Spinal cord (tissue), 10 donors: ENCODE results near the gene HMX2. TPM values are rescaled to one million over a fixed set of nuclear protein-coding genes. Genes with fewer than 3 reads are reported as not detected.

ENCODE experiments used
- DNase-seq, 6 donors: peaks; one replicate each; pipeline versions ENCODE4 v3.0.0 to v3.0.0-alpha.2; 2013 to 2015; ENCODE audit warnings: low spot score in 6 of 6, low read depth in 4 of 6
- H3K27ac ChIP-seq: one replicate; pipeline ENCODE4 v1.5.1; 2013; ENCODE audit warnings: low read depth, low read length, control low read depth
- H3K27me3 ChIP-seq: one replicate; pipeline ENCODE4 v1.6.1; 2013; ENCODE audit warnings: low read length; ENCODE audit not compliant: control insufficient read depth, insufficient read depth
- H3K36me3 ChIP-seq: one replicate; pipeline ENCODE4 v1.6.1; 2013; ENCODE audit warnings: low read length; ENCODE audit not compliant: control insufficient read depth, insufficient read depth
- H3K4me1 ChIP-seq: one replicate; pipeline ENCODE4 v1.6.1; 2013; ENCODE audit warnings: low read length; ENCODE audit not compliant: control insufficient read depth, insufficient read depth
- H3K4me3 ChIP-seq: one replicate; pipeline ENCODE4 v1.5.1; 2013; ENCODE audit warnings: low read depth, low read length, control low read depth
- H3K9me3 ChIP-seq: one replicate; pipeline ENCODE4 v1.6.1; 2013; ENCODE audit warnings: low read length; ENCODE audit not compliant: control insufficient read depth, insufficient read depth
- WGBS: methylation state at CpG from one replicate; pipeline ENCODE4 v1.1.5; 2013; ENCODE audit warnings: missing lambda C conversion rate; ENCODE audit not compliant: insufficient coverage; 5-methylcytosine and 5-hydroxymethylcytosine counted together
- long read RNA-seq, 4 donors: transcript quantifications; one replicate each; lab custom pipeline, GENCODE V29; 2026
- polyA plus RNA-seq, 2 donors: library from polyadenylated mRNA; unstranded; fragments of 120-200 nt; gene quantifications; one replicate each; pipeline ENCODE4 v1.2.1, GENCODE V29; 2013; ENCODE audit not compliant: insufficient read length in 2 of 2
- total RNA-seq, 2 donors: library from RNA; depleted of rRNA in 1 of 2; stranded (reverse); fragments of 120-200 nt in 1 of 2; fragments of >200 nt in 1 of 2; gene quantifications; one replicate each; pipeline versions ENCODE4 v1.2.3 to v1.2.4, GENCODE V29; 2013 to 2014
- donor health status: healthy.

HMX2 gene, protein sequence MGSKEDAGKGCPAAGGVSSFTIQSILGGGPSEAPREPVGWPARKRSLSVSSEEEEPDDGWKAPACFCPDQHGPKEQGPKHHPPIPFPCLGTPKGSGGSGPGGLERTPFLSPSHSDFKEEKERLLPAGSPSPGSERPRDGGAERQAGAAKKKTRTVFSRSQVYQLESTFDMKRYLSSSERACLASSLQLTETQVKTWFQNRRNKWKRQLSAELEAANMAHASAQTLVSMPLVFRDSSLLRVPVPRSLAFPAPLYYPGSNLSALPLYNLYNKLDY
- total RNA-seq (not detected), polyA plus RNA-seq (under 1 TPM; 0.09 to 0.68 TPM)
- long read RNA-seq, donor 1 = 0 reads
- long read RNA-seq, donor 2 = 0 reads
- long read RNA-seq, donor 3, partial matches to known transcripts = 0 of 2 reads
- long read RNA-seq, donor 3, other reads (novel, unspliced or antisense) = 0 of 2 reads
- long read RNA-seq, donor 4 = 0 reads

- H3K36me3 ChIP-seq = no peaks in the 10 kb centered on the region
- peaks cover 45% of the 10 kb centered on the region for H3K4me1 ChIP-seq
- no peaks in the 10 kb centered on the region for H3K9me3 ChIP-seq
- WGBS = under 1% methylated on average over 59 of the region's 64 CpGs
- DNase-seq = peak in 2 of 6 donors; percentile 15 to 19
- H3K27ac ChIP-seq = no peak within 1 kb of the TSS
- no peak within 1 kb of the TSS for H3K4me3 ChIP-seq
- H3K27me3 ChIP-seq = peaks cover 100% of the 10 kb centered on the region
Observed at GRCh38 chr10:123147635-123148413, at the start of gene HMX2. HMX2 (plus strand) TSS chr10:123148136; CDS start chr10:123148379, 243 bp downstream.

DNA sequence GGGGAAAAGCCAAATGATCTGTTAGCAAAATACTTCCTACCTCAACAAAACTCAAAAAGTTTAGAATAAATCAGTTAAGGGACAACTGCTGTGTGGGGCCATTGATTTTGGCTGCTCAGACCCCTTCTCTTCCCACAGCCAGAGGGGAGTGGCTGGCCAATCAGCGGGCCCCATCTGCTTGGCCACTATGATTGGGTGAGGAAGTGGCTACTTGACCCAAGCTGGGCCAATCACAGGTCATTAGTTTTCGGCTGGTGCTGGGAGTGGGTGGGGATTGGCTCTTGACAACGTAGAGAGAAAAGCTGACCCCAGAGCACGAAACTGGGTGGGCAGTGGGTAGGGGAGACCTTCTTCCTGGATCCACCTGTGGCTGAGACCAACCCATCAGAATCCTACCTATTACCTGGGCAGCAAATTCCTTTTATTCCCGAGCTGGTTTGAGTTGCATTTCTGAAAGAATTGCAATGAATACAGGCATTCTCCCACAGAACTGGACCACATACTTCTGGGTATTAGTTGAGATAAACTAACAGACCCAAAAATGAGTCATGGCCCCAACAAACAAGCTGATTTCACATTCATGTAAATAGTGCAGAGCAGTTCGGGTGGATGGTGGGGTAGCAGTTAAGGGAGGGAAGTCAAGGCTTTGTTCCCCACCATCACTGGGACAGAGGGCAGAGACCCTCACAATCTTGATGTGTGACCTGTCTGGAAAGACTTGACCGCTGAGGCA is 47.7 kb upstream of the HMX2 start:
- 98% methylated on average over 5 of the region's 7 CpGs for WGBS
- DNase-seq = no peak
- H3K27me3 ChIP-seq = peaks cover 3% of the 10 kb centered on the region

DNA sequence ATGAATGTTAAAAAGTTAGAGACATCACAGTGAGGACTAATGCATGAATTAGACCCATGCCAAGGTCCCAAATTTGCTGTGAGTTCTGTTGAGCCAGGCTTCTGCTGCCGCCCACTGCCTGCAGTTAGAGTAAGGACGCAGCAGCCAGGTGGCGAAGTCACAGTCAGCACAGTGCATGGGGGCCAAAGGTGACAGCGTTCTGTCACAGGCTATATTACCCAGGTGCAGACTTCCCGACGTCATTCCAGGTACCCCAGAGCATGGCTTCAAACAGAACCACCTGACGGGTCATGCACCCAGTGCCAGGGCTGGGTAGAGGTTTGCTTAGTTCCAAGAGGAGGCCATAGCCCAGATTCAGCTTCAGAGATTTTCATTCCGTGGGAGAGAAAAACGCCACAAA is 46.1 kb upstream of the HMX2 start:
- peaks cover 3% of the 10 kb centered on the region for H3K27me3 ChIP-seq
- H3K4me3 ChIP-seq = no peak overlapping the region
- 84% methylated on average over 9 of the region's 9 CpGs for WGBS
- no peak for DNase-seq
- H3K36me3 ChIP-seq = no peaks in the 10 kb centered on the region
- no peaks in the 10 kb centered on the region for H3K4me1 ChIP-seq
- no peak overlapping the region for H3K27ac ChIP-seq
- H3K9me3 ChIP-seq = no peaks in the 10 kb centered on the region

More for the DNA sequence above, 47.7 kb upstream of the HMX2 start:
- no peak overlapping the region for H3K27ac ChIP-seq
- no peaks in the 10 kb centered on the region for H3K9me3 ChIP-seq
- H3K4me3 ChIP-seq = no peak overlapping the region
- no peaks in the 10 kb centered on the region for H3K36me3 ChIP-seq
- H3K4me1 ChIP-seq = no peaks in the 10 kb centered on the region

- no peak for DNase-seq
- WGBS = 64% methylated on average over 2 of the region's 2 CpGs
- Histone ChIP-seq H3K27me3 (peaks cover 2% of the 10 kb centered on the region), H3K27ac (no peak overlapping the region), H3K4me3 (no peak overlapping the region), H3K36me3 (no peaks in the 10 kb centered on the region), H3K9me3 (no peaks in the 10 kb centered on the region), H3K4me1 (no peaks in the 10 kb centered on the region)
Observed at GRCh38 chr10:123102673-123103072, 45.3 kb upstream of the HMX2 start.

DNA sequence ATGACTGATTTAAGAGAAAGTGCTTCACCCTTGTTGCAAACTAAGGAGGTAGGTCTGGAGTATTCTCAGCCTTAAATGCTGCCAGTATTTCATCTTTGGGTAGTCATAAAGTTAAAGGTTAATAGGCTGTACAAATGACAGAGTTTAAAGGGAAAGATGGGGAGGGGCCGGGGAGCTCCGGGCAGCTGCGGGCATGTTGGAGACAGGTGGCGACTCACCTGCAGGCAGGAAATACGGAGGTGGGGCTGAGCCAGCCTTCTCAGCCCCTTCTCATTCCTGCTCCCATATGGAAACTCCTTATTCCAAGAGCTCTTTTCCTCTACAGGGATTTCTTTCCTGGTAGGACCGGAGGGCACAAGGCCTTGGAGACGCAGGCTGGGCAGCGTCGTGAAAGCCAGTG is 44.0 kb upstream of the HMX2 start:
- Histone ChIP-seq H3K27me3 (no peaks in the 10 kb centered on the region), H3K4me1 (no peaks in the 10 kb centered on the region), H3K36me3 (no peaks in the 10 kb centered on the region), H3K9me3 (no peaks in the 10 kb centered on the region), H3K4me3 (no peak overlapping the region), H3K27ac (no peak overlapping the region)
- DNase-seq = no peak
- 78% methylated on average over 7 of the region's 9 CpGs for WGBS

- Histone ChIP-seq H3K27me3 (no peaks in the 10 kb centered on the region), H3K4me1 (no peaks in the 10 kb centered on the region), H3K9me3 (no peaks in the 10 kb centered on the region), H3K27ac (no peak overlapping the region), H3K4me3 (no peak overlapping the region), H3K36me3 (no peaks in the 10 kb centered on the region)
- DNase-seq = no peak
- WGBS = 86% methylated on average over 5 of the region's 7 CpGs
Observed at GRCh38 chr10:123109466-123109865, 38.5 kb upstream of the HMX2 start.

DNA sequence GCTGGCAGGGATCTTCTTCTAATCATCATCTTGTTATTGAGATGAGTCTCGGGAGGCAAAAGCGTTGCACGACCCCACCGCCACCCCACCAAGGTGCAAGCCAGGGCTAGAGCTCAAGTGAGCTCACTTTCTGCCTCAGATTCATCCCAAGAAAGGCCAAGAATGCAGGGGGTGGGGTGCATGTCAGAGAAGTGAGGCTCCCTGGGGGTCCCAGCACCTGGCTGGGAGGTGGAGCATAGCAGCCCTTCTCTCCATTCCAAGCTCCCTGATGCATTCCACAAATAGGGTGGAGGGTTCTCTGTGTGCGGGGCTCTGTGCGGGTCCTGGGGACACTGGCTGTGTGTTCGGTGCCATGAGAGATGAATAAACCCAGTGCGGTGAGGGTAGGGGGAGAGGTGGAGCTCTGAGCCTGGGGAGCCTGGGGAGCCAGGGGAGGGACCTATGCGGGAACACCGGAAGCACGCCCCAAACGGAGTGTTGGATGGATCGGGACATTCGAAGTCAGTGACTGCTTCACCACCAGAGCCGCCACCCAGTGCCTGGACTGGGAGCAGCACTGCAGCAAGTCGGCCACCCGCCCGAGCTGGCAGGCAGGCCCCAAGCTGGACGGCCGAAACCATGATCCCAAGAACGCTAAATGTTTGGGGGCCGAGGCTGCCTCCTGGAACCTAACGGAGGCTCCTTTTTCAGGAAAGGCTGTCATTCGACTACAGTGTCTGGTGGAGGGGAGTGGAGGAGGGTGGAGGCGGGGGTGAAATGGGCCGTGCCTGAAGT is 30.1 kb upstream of the HMX2 start:
- 21% methylated on average over 18 of the region's 26 CpGs for WGBS

DNA sequence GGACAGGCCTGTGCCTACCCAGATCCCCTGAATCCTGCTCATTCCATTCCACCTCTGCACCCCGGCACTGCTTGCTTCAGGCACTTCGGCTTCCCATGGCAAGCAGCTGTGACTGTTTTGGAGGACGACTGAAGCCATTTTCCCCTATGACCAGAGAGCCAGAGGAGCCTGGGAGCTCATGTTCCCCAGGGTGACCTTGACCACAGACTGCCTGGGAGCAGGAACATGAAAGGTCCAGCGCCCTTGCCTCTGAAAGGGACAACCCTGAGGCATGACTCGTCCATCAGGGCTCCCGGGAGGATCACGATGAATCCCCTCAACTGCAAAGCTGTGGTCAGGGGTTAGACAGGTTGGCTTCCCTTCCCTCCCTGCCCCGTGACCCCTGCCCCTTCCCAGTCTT is 28.9 kb upstream of the HMX2 start:
- Histone ChIP-seq H3K27ac (no peak overlapping the region), H3K4me1 (peaks cover 10% of the 10 kb centered on the region), H3K27me3 (peaks cover 15% of the 10 kb centered on the region), H3K9me3 (no peaks in the 10 kb centered on the region), H3K36me3 (no peaks in the 10 kb centered on the region), H3K4me3 (no peak overlapping the region)
- 80% methylated on average over 7 of the region's 8 CpGs for WGBS
- no peak for DNase-seq

More for the DNA sequence above, 30.1 kb upstream of the HMX2 start:
- Histone ChIP-seq H3K36me3 (no peaks in the 10 kb centered on the region), H3K4me3 (no peak overlapping the region), H3K27me3 (peaks cover 15% of the 10 kb centered on the region), H3K27ac (no peak overlapping the region), H3K9me3 (no peaks in the 10 kb centered on the region), H3K4me1 (peaks cover 10% of the 10 kb centered on the region)
- peak in 1 of 6 donors; percentile 21 for DNase-seq

DNA sequence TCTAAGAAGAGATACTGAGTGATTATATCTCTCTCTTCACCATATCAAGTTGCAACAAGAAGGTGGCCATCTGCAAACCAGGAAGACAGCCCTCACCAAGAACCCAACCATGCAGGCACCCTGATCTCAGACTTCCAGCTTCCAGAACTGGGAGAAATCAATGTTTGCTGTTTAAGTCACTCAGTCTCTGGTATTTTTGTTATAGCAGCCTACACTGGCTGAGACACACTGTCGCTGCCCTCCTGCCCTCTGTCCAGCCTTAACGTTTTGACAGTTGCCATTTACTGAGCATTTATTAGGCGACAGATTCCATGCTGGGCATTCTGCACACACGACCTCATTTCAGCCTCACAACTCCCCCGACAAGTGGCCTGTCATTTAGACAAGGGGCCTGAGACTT is 21.7 kb upstream of the HMX2 start:
- Histone ChIP-seq H3K9me3 (no peaks in the 10 kb centered on the region), H3K4me1 (no peaks in the 10 kb centered on the region), H3K36me3 (no peaks in the 10 kb centered on the region), H3K4me3 (no peak overlapping the region), H3K27me3 (peaks cover 28% of the 10 kb centered on the region), H3K27ac (no peak overlapping the region)
- 92% methylated on average over 3 of the region's 5 CpGs for WGBS
- DNase-seq = no peak
